ENCODE results near the gene DNM2.
"Not testable (repeated sequence)": the region's sequence is repeated elsewhere in the genome, so short reads cannot be mapped to it uniquely, and the experiment has no call there.

The DNM2 gene

DNA sequence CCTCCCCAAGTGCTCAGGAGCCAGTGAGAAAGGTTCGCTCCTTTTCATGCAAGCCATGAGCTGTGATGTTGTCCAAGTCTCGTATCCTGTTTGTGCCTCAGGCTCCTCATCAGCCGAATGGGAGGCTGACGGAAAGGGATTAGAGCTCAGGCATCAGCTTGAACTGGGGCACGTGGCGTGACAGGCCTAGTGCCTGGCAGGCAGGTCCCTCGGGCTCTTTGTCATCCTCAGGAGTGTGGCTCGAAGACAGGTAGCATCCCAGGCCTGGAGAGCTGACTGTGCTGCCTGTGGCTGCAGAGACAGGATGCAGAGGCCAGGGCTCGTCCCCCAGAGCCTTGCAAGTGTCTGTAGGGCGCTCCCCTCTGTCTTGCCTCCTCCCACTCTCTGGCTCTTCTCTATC, 38.5 kb downstream of the DNM2 start:
- no peak for DNase-seq

DNA sequence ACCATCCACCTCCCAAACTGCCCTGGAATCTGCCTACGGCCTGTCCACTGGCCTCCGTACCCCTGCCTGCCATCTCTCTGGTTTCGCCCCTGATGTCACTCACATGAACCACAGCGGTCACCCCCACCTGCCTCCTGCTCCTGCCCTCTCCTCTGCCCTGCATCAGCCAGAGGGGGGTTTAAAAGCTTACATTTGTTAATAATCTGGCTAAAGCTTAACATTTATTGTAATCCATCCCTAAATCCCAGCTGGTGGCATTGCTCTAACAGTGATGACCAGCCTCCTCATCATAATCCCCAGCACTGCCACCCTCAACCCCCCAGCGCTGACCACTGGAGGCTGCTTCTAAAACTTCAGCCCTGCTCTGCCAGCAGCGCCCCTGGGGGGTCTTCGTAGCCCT, 38.9 kb downstream of the DNM2 start:
- no peak for DNase-seq

DNA sequence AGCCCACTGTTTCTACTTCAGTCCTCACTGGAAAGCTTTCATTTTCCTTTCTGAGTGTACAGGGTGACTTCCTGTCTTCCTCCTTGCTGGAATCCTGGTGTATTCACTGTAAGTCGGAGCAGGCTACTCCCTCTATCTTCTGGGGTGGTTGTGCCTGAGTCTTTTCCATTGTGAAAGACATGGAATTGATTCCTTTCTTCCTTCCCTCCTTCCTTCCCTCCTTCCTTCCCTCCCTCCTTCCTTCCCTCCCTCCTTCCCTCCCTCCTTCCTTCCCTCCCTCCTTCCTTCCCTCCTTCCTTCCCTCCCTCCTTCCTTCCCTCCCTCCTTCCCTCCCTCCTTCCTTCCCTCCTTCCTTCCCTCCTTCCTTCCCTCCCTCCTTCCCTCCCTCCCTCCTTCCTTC, 40.2 kb downstream of the DNM2 start:
- not testable (repeated sequence) for DNase-seq

- DNase-seq, result no peak
These were observed 41.1 kb downstream of the DNM2 start for GRCh38 chr19:10758978-10759377.

GRCh38 chr19:10760273-10760944, 42.5 kb downstream of the DNM2 start:
- peak; percentile 57 for DNase-seq

DNA sequence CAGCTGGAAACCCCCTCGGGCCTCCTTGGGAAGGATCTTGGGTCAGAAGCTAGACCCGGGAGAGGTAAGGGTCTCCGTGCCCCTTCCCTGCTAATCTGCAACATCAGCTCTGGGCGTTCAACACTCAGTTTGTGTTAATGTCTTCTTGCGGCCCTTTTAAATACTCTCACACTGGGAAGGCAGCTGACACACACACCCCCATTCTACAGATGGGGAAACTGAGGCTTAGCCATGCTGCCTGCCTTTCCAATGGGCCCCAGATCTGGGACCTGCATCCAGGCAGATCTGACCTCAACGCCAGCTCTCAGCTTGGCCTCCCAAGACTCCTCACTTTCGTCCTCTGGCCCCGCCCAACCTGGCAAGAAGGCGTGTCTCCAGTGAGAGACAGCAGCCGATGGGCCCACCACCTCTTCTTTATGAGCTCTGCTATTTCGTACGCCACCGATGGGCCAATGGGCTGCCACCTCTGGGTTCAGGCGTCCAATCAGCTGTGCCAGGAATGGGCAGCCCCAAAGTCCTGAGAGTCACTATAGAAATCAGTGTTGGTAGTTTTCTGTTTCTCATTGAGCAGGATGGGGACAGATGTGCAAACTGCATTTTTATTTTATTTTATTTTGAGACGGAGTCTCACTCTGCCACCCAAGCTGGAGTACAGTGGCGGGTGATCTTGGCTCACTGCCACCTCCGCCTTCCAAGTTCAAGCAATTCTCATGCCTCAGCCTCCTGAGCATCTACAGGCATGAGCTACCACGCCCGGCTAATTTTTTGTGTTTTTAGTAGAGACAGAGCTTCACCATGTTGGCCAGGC, 43.8 kb downstream of the DNM2 start:
- no peak for DNase-seq

DNA sequence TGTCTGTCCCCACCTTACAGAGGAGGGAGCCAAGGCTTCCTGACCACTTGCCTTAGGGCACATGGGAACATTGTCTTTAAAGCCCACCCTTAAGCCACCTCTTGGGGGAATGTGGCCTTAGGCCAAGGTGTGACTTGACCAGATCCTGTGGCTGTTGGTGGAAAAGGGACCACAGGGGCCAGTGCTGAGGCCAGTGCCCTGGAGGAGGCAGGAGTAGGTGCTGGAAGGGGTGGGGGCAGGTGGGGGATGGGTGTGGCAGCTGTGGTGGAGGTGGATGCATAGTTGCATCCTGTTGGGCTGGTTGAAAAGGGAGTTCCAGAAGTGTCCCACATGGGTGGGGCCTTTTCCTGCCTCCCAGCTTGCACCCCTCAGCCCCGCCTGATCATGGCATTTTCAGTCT, 44.8 kb downstream of the DNM2 start:
- peak; percentile 33 for DNase-seq

- DNase-seq, result no peak
These were observed 45.5 kb downstream of the DNM2 start for GRCh38 chr19:10763411-10763810.

GRCh38 chr19:10763828-10764339, 46.0 kb downstream of the DNM2 start:
- DNase-seq, result no peak

DNA sequence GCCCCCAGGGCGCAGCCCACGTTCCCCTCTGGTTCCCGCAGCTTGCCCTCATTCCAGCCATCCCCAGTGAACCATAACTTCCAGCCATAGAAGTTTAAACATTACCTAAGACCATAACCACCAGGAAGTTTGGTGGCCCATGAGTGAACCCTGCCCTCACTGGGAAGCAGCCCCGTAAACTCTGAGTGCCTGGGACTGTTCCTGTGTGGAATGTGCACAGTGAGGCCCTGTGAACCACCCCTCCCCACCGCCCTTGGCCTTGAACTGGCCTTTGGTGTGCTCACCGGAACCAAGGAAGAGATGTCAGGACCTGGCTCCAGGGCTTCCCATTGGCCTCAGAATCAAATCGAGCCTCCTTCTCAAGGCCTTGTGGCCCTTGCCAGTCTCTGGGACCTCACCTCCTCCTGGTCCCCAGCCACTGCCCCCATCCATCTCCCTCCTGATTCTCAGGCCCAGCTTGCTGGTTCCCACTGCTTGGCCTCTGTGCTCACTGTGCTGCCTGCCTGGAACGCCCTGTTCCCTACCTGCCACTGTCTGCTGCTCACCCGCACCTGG, 46.5 kb downstream of the DNM2 start:
- DNase-seq, result no peak

DNA sequence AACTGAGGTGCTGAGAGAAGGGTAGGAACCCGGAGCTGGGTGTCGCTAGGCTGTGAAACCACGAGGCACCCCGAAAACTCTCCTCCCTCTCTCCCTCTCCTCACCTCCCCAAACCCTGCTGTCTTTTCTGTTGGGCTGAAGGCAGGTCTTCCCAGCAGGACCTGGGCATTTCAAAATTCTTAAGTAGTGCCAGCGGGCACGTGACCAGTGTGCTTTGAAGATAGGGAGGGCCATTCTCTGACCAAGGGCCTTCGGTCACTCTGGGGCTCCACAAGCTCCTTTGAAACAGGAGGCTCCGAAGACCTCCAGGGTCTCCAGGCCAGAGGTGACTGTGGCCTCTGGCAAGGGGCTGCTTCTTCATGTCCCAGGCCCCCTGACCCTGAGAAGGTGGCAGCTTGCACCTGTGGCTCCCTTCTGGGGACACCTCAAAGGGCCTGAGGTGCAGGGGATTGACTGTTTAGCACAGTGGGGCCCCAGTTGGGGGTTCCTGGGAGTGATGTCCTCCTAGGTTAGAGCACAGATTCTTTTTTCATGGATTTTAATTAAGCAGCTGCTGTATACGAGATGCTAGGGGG, 48.3 kb downstream of the DNM2 start:
- DNase-seq, result no peak

DNA sequence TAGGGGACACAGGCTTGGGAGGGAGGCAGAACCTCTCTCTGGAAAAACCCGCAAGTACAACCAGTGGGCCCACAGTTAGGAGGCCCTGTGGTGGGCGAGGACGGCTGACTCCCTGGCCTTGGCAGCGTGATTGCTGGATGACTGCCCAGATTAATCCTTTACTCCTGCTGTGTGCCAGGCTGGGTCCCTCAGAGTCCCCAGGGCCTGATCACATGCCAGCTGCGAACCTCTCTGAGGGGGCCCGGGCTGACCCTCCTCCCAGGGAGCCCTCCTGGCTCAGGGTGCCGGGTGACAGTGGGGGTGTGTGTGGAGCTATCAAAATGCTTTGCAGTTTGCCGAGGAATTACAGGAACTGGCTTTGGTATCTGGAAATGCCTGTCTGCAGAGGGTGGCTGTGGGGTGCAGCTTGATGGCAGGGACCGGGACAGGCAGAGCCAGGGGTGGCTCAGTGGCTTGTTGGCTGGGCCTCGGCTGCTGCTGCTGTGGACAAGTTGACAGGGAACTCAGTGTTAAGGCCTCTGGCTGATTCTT, 48.9 kb downstream of the DNM2 start:
- no peak for DNase-seq

DNA sequence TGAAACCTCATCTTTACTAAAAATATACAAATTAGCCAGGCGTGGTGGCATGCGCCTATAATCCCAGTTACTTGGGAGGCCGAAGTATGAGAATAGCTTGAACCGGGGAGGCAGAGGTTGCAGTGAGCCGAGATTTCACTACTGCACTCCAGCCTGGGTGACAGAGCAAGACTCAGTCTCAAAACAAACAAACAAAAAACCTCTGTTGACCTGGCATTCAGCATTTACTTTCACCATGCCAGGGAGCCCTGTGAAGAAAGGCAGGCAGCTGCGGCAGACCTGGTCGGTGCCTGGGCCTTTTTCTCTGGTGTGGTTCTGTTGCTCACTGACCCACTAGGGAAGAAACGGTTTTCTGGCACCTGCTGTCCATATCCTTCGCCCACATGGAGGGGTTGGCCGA, 49.8 kb downstream of the DNM2 start:
- no peak for DNase-seq

DNA sequence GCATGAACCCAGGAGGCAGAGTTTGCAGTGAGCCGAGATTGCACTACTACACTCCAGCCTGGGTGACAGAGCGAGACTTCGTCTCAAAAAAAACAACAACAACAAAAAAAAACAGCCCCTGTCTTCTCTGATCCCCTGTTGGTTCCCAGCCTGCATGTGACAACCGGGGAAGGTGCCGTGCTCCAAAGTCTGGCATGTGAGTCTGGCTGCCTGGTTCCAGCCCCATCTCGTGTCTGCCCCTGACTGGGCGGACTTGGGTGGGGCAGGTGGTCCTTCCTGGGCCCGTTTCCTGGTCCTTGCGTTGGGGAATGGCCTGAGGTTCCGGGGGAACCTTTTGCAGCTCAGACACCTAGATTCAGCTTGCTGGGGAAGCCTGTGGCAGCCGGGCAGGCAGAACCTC, 50.5 kb downstream of the DNM2 start:
- no peak for DNase-seq

- no peak for DNase-seq
These were observed 51.1 kb downstream of the DNM2 start for GRCh38 chr19:10768936-10769335.

DNA sequence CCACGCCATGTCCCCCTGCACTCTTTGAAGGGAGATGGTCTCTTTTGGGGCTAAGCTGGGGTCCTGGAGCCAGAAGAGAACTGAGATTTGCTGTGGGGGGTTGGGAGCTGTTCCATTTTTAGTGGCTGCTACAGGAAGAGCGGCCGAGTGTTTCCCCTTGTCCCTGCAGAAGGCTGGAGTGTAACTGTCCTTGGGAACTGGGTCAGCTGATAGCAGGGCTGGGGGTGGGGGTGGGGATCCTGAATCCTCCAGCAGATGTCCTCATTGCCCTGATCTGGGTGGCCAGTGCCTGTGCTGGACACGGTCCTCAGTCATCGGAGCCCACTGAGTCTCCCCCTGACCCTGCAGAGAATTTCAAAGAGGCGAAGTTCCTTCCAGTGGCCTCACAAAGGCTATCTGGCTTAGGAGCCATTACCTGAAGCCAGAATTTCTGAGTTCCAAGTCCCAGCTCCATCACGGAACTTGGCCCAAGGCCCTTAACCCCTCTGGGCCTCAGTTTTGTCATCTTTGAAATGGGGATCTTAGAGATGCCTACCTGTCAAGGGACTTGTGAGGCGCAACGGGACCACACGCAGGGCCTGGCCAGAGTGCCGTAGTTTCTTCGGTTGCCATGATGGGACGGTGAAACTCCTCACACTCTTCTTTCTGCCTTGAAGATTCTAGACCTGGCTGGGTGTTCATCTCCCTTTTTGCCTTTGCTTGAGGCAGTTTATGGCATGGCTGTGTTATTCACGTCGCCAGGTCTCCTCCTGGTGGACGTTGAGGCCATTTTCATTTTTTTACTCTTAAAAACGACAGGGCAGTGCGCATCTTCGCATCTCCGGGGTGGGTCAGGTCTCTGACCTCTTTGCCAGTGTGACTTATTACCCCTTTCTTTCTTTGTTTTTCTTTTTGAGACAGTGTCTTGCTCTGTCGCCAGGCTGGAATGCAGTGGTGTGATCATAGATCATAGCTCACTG, 51.9 kb downstream of the DNM2 start:
- no peak for DNase-seq

- DNase-seq, result no peak
These were observed 56.1 kb downstream of the DNM2 start for GRCh38 chr19:10773969-10774368.

GRCh38 chr19:10774893-10775292, 57.0 kb downstream of the DNM2 start:
- no peak for DNase-seq

- DNase-seq, result no peak
These were observed 59.2 kb downstream of the DNM2 start for GRCh38 chr19:10776900-10777650.

DNA sequence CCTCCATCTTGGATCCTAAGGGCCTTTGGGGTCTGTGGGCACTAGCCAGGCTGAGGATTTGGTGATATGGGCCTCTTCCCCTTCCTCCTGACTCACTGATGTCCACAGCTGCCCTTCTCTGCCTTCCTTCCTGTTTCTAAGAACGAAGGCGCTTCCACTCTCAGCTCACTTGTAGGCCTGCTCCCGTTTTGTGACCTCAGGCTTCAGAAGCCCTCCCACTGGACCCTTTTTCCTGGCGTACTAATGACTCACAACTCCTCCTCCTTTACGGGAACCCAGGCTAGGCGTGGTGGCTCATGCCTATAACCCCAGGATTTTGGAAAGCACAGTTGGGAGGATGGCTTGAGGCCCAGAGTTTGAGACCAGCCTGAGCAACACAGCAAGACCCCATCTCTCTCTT, 62.5 kb downstream of the DNM2 start:
- no peak for DNase-seq

DNA sequence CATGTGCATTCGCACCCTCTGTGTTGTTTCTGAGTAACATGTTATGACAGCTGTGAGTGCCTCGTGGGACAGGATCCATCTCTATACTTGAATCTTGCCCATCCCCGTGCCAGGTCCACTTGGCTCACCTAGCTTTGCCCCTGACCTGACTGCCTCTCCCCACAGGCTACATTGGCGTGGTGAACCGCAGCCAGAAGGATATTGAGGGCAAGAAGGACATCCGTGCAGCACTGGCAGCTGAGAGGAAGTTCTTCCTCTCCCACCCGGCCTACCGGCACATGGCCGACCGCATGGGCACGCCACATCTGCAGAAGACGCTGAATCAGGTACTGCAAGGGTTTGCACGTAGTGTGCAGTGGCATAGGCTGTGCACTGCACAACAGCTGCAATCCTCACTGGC, 64.9 kb downstream of the DNM2 start:
- no peak for DNase-seq

DNA sequence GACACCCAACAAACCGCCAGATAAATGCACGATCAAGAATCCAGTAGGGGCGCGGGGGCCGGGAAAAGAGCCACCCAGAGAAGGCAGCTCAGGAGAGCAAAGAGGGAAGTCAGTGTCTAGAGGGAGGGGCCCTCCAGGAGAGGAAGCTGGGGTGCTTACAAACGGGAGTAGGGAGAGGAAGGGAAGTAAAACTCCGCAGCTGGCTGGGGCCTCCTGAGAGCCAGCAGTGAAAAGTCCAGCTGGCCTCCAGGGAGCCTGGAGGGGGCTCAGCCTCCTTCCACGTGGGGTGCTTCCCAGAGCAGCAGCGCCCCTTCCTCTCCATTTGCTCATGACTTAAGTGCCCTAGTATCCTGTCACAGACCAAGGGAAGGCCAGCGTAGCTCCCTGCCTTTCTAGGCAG, 66.4 kb downstream of the DNM2 start:
- no peak for DNase-seq

Measured in stimulated activated CD4-positive, alpha-beta T cell treated with anti-CD3 and anti-CD28 coated beads, Interleukin-15, amount 100 ng/mL, for 24 hours (primary cell).